DND-41 (cell line): Measurements from ENCODE around the gene NR2F1.

Experiments
- ATAC-seq: fragments of 200-7000 bp; cut with Tn5 transposase; 3 replicates; pipeline ENCODE4 v1.9.1; 2021; ENCODE audit warnings: low read depth; ENCODE audit not compliant: insufficient read depth
- DNase-seq: peaks from one replicate; pipeline ENCODE4 v3.0.0-alpha.2; 2020
- H2AFZ ChIP-seq: 2 replicates; pipeline ENCODE4 v1.6.0; 2012; ENCODE audit warnings: low read depth, low read length
- H3K27ac ChIP-seq: 2 replicates; pipeline ENCODE4 v1.5.1; 2012; ENCODE audit warnings: low read length, inconsistent platforms
- H3K27me3 ChIP-seq: fragments of 200-600 bp; sonication (generic); 2 replicates; pipeline ENCODE4 v1.6.0; 2012; ENCODE audit warnings: low read length, mild to moderate bottlenecking, inconsistent platforms; ENCODE audit not compliant: insufficient read depth, poor library complexity
- H3K36me3 ChIP-seq: 2 replicates; pipeline ENCODE4 v1.5.1; 2012; ENCODE audit warnings: low read length, inconsistent platforms; ENCODE audit not compliant: insufficient read depth
- H3K4me1 ChIP-seq: 2 replicates; pipeline ENCODE4 v1.5.1; 2012; ENCODE audit warnings: mild to moderate bottlenecking, low read length; ENCODE audit not compliant: insufficient read depth
- H3K4me2 ChIP-seq: 2 replicates; pipeline ENCODE4 v1.6.0; 2012; ENCODE audit warnings: mild to moderate bottlenecking, moderate library complexity, low read length, inconsistent platforms; ENCODE audit not compliant: insufficient read depth
- H3K4me3 ChIP-seq, 2 experiments: fragments of 200-600 bp in 1 of 2; shearing (Covaris generic) in 1 of 2; 2 replicates each; pipeline ENCODE4 v1.5.1; 2012 to 2016; ENCODE audit warnings: inconsistent platforms in 2 of 2, low read length in 2 of 2, mild to moderate bottlenecking in 2 of 2, low read depth in 1 of 2, moderate library complexity in 1 of 2
- H3K79me2 ChIP-seq: 2 replicates; pipeline ENCODE4 v1.6.0; 2012; ENCODE audit warnings: low read length, inconsistent platforms; ENCODE audit not compliant: insufficient read depth
- H3K9ac ChIP-seq: 2 replicates; pipeline ENCODE4 v1.6.0; 2012; ENCODE audit warnings: low read depth, mild to moderate bottlenecking, inconsistent platforms, low read length, moderate library complexity
- H3K9me3 ChIP-seq: 2 replicates; pipeline ENCODE4 v1.5.1; 2012; ENCODE audit warnings: low read length, moderate library complexity, mild to moderate bottlenecking, inconsistent platforms; ENCODE audit not compliant: insufficient read depth, severe bottlenecking
- H4K20me1 ChIP-seq: 2 replicates; pipeline ENCODE4 v1.6.0; 2012; ENCODE audit warnings: low read length; ENCODE audit not compliant: insufficient read depth
- EZH2 ChIP-seq: IDR thresholded peaks from 3 replicates; pipeline ENCODE4 v1.6.1; 2012; ENCODE audit warnings: borderline replicate concordance, low read depth, mild to moderate bottlenecking, moderate library complexity, low read length, inconsistent platforms; ENCODE audit not compliant: severe bottlenecking
- TF ChIP-seq, protein P1 (sequence below): IDR thresholded peaks from 2 replicates; pipeline ENCODE4 v1.5.1; 2012; ENCODE audit warnings: borderline replicate concordance, low read length, moderate library complexity, mild to moderate bottlenecking; ENCODE audit not compliant: poor library complexity, severe bottlenecking; ENCODE audit errors: extremely low read depth

NR2F1 gene

DNA sequence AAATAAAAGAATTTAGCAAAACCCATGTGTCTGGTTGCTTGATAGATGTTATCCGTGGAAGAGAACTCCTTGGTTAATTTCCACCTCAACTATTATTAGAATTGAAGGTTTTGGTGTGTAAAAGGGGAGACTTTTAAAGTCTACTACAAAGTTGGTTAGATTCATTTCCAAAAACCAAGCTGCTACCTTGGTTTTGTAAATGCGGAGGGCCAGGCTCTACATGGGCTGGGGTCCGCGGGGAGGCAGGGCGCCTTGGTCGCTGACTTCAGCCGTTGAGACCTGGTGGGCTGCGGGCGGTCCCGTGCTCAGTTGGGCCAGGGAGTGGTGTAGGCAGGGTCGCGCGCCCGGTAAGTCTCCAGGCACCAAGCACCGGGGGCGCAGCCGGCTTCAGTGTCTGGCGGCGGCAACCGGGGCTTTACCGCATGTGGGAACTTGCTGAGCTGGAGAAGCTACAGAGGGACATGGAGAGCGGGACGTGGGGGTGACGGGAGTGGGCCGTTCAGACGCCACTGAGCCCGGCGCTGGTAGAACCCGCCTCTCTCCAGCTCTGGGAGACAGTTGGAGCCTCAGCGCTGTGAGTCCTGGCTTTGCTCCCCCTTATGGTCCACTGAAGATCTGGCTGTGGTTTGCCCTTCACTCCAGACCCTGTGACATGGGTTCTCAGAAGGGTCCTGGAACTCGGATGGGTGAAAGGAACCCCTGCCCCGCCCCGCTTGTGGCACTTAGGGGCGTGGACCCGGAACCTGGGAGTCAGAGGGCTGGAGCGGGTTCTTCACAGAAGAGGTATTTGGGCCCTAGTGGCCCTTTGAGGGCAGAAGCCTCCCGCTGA is 11.8 kb downstream of the NR2F1 start:
- Histone ChIP-seq H3K36me3 (no peaks in the 10 kb centered on the region), H3K27ac (no peak overlapping the region), H2AFZ (no peak overlapping the region), H3K9ac (no peak overlapping the region), H3K9me3 (no peaks in the 10 kb centered on the region), H3K27me3 (no peaks in the 10 kb centered on the region), H3K79me2 (no peaks in the 10 kb centered on the region), H3K4me1 (no peaks in the 10 kb centered on the region), H4K20me1 (no peaks in the 10 kb centered on the region), H3K4me2 (no peak overlapping the region), H3K4me3 (no peak overlapping the region)
- TF ChIP-seq EZH2 = no peak
- TF ChIP-seq, protein P1, sequence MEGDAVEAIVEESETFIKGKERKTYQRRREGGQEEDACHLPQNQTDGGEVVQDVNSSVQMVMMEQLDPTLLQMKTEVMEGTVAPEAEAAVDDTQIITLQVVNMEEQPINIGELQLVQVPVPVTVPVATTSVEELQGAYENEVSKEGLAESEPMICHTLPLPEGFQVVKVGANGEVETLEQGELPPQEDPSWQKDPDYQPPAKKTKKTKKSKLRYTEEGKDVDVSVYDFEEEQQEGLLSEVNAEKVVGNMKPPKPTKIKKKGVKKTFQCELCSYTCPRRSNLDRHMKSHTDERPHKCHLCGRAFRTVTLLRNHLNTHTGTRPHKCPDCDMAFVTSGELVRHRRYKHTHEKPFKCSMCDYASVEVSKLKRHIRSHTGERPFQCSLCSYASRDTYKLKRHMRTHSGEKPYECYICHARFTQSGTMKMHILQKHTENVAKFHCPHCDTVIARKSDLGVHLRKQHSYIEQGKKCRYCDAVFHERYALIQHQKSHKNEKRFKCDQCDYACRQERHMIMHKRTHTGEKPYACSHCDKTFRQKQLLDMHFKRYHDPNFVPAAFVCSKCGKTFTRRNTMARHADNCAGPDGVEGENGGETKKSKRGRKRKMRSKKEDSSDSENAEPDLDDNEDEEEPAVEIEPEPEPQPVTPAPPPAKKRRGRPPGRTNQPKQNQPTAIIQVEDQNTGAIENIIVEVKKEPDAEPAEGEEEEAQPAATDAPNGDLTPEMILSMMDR = no peak
- DNase-seq (no peak), ATAC-seq (no peak)

DNA sequence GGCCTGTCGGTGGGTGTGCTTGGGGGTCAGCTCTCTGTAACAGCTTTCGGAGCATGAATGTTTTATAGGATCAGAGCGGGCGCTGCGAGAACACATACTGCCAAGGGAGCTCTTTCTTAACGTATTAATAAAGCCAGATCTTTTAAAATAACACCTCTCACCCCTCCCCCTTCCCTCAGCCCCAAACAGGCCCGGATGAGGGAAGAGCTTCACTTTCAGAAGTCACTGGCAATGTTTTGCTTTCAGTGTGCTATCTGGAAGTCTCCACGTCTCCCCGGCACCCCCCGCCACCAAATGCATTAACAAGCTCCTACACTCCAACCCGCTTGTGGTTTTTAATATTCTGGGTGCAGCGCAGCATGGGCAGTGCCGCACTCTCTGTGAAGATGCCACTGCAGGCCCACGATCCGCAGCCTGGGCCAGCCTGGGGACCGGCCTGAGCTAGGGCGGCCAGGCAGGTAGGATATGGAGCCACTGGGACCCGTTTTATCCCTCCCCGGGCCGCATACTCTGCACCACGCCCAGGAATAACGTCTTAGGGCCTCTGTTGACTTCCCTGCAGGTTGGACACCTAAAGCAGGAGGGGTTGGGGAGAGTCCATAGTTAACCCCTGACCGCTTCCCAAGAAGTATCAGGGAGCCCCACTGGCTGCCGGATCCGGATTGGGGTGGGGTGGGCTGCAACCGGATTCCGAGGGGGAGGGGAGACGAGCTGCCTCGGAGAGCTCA is 12.6 kb downstream of the NR2F1 start:
- H3K27ac ChIP-seq = no peak overlapping the region
- no peak overlapping the region for H3K4me3 ChIP-seq
- H4K20me1 ChIP-seq = no peaks in the 10 kb centered on the region
- no peak overlapping the region for H2AFZ ChIP-seq
- no peaks in the 10 kb centered on the region for H3K36me3 ChIP-seq
- ATAC-seq (no peak), DNase-seq (no peak)
- no peak overlapping the region for H3K9ac ChIP-seq
- TF ChIP-seq, protein P1 = no peak
- no peak for TF ChIP-seq EZH2
- H3K27me3 ChIP-seq = peaks cover 3% of the 10 kb centered on the region
- H3K4me1 ChIP-seq = no peaks in the 10 kb centered on the region
- H3K79me2 ChIP-seq = no peaks in the 10 kb centered on the region
- H3K4me2 ChIP-seq = no peak overlapping the region
- no peaks in the 10 kb centered on the region for H3K9me3 ChIP-seq

DNA sequence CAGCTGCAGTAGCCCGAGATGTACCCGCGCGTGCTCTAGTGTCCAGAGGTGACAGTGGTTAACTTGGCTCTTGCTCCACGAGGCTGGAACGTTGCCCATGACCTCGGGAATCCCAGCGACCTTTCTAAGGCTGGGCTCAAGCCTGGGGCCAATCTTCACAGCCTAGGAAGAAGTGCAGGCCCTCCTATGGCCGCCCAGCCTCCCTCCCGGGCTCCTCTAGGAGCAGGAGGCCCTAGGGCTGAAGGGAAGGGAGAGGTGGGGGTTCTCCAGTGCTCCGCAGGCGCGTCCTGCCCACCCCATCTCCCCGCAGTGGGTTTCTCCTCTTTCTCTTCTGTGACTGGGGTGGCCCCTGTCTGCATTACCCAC is 13.3 kb downstream of the NR2F1 start:
- Histone ChIP-seq H3K36me3 (no peaks in the 10 kb centered on the region), H3K79me2 (no peaks in the 10 kb centered on the region), H2AFZ (no peak overlapping the region), H3K9me3 (no peaks in the 10 kb centered on the region), H4K20me1 (no peaks in the 10 kb centered on the region), H3K4me2 (no peak overlapping the region), H3K9ac (no peak overlapping the region), H3K27me3 (peaks cover 8% of the 10 kb centered on the region), H3K4me1 (no peaks in the 10 kb centered on the region), H3K27ac (no peak overlapping the region), H3K4me3 (no peak overlapping the region)
- no peak for TF ChIP-seq EZH2
- TF ChIP-seq, protein P1 = no peak
- no peak for ATAC-seq
- DNase-seq = no peak
